ENCODE results near the gene DSC3.
"Not testable (repeated sequence)": the region's sequence is repeated elsewhere in the genome, so short reads cannot be mapped to it uniquely, and the experiment has no call there.

The DSC3 gene

DNA sequence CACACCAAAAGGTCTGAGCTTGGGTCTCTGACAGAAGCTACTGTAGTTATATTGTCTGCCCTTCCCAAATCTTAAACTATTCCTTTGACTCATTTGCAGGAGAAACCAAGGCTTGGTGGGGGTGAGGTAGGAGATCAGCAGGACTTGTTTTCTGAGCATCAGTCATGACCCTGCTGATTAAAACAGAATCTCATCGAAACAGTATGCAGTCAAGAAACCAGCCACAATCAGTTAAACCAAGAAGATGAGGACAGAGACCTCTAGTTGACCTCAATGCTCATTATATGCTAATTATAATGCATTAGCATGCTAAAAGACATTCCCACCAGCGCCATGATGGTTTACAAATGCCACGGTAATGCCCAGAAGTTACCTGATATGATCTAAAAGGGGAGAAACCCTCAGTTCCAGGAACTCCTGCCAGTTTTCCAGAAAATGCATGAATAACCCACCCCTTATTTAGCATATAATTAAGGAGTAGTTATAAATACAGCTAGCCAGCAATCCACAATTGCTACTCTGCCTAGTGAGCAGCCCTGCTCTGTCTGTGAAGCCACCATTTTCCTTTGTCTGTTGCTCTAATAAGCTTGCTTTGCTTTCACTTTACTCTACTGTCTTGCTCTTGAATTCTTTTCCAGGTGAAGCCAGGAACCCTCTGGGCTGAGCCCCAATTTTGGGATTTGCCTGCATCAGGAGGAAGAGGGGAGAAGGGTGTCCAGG is 26.7 kb downstream of the DSC3 start:
- Mint-ChIP-seq H3K27ac (no peak overlapping the region), H3K27me3 (no peaks in the 10 kb centered on the region)

DNA sequence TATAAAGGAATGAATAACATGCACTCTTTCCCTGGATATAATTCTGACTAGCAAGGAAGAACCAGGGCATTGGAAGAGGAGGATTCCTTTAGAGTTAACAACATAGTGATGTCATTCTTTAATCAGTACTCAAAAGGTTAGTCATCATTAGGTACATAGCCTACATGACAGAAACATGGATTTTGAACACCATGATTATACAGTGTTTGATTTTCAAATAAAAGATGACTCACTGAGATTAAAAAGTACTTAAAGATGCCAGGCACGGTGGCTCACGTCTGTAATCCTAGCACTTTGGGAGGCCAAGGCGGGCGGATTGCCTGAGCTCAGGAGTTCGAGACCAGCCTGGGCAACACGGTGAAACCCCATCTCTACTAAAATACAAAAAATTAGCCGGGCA is 31.1 kb downstream of the DSC3 start:
- not testable (repeated sequence) for H3K4me3 Mint-ChIP-seq; DNase-seq; H3K36me3 Mint-ChIP-seq (ENCODE audit: low read depth); H3K27me3 Mint-ChIP-seq; H3K27ac Mint-ChIP-seq; H3K9me3 Mint-ChIP-seq; ATAC-seq; H3K4me1 Mint-ChIP-seq

More for the DNA sequence above, 26.7 kb downstream of the DSC3 start:
- Mint-ChIP-seq H3K4me3 (no peak overlapping the region), H3K4me1 (no peaks in the 10 kb centered on the region), H3K36me3 (ENCODE audit: low read depth) (no peaks in the 10 kb centered on the region), H3K9me3 (peaks cover 6% of the 10 kb centered on the region)
- ATAC-seq (no peak), DNase-seq (no peak)

DNA sequence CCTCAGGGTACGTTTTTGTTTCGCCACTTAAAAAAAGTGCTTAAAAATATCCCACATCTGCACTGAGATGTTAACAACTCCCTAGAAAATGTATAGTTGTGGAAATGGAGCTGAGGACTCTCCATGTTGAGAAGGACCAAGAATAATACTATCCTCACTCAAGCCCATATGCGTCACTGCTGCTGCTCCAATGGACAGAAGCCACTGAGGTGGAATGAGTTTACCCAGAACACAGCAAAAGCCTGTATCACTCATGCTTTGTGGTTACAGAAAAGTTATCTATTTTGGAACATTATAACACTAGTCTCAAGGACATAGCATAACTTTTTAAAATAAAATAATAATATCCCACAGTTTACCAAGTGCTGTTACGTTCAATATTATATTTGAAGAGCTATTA is 31.9 kb downstream of the DSC3 start:
- Mint-ChIP-seq H3K36me3 (ENCODE audit: low read depth) (no peaks in the 10 kb centered on the region), H3K27ac (no peak overlapping the region), H3K4me1 (no peaks in the 10 kb centered on the region), H3K4me3 (no peak overlapping the region), H3K9me3 (no peaks in the 10 kb centered on the region), H3K27me3 (no peaks in the 10 kb centered on the region)
- DNase-seq (no peak), ATAC-seq (no peak)

DNA sequence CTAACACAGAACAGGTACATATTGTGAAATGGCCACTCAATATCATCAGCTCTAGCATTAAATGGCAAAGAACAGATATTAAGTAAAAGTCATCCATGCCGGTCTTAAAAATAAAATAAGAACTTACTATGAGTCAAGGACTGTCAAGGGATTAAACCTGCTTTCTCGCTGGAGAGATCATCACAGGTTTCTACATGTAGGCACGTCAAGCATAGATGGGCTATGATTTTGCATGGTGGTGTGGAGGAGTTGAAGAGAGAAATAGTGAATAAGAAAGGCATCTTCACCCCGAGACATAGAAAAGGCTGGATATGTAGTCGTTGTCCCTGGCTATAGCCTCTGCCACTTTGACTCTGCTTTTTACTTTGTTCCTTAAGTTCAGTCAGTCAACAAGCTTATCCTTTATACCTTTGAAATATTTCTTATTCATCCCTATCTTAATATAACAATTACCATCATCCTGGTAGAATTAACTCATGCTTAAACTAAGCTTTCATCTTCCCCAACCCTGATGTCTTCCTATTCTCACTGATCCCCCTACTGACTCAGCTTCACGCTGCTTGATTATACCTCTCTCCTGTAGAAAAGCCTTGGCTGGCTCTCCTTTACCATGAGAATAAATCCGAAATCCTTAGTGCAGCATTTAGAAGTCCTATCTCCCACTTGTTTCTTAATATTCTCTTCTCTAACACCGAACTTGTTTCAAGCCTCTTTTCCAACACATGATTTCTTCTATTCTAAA is 42.5 kb downstream of the DSC3 start:
- Mint-ChIP-seq H3K36me3 (ENCODE audit: low read depth) (no peaks in the 10 kb centered on the region), H3K4me3 (no peak overlapping the region), H3K27ac (no peak overlapping the region), H3K4me1 (no peaks in the 10 kb centered on the region), H3K9me3 (no peaks in the 10 kb centered on the region), H3K27me3 (no peaks in the 10 kb centered on the region)
- DNase-seq (no peak), ATAC-seq (no peak)

DNA sequence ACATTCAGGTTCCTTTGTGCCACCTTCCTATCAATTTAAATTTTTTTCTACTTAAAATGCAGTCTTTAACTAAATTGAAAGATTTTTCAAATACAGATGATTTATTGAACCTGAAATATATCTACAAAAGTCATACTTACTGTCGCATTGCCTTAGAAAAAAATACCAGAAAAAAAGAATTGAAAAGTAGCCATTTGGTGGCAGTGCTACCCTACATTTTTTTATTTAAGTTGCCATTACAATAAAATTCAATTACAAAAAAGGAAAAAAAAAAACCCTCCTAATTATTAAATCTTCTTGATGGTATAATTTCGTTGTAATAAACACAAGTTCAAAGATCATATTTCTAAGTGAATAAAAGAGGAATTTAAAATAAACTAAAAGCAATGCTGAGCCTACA is 43.4 kb downstream of the DSC3 start:
- Mint-ChIP-seq H3K27me3 (no peaks in the 10 kb centered on the region), H3K9me3 (no peaks in the 10 kb centered on the region), H3K36me3 (ENCODE audit: low read depth) (no peaks in the 10 kb centered on the region)

DNA sequence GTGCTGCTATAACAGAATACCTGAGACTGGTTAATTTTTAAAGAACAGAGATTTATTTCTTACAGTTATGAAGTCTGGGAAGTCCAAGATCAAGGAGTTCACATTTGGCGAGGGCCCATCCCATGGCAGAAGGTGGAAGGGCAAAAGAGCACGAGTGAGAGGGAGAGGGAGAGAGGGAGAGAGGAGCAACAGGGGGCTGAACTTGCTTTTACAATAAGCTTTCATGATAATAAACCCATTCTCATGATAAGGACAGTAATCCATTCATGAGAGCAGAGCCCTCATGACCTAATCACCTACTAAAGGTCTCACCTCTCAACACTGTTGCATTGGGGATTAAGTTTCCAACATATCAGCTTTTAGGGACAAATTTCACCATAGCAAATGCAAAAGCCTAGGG is 45.3 kb downstream of the DSC3 start:
- DNase-seq (no peak), ATAC-seq (no peak)
- H3K27me3 Mint-ChIP-seq = no peaks in the 10 kb centered on the region
- H3K4me3 Mint-ChIP-seq = no peak overlapping the region
- no peaks in the 10 kb centered on the region for H3K9me3 Mint-ChIP-seq
- no peak overlapping the region for H3K27ac Mint-ChIP-seq
- no peaks in the 10 kb centered on the region for H3K36me3 Mint-ChIP-seq (ENCODE audit: low read depth)
- H3K4me1 Mint-ChIP-seq = no peaks in the 10 kb centered on the region

More for the DNA sequence above, 43.4 kb downstream of the DSC3 start:
- H3K4me3 Mint-ChIP-seq = no peak overlapping the region
- H3K27ac Mint-ChIP-seq = no peak overlapping the region
- DNase-seq (no peak), ATAC-seq (no peak)
- H3K4me1 Mint-ChIP-seq = no peaks in the 10 kb centered on the region

DNA sequence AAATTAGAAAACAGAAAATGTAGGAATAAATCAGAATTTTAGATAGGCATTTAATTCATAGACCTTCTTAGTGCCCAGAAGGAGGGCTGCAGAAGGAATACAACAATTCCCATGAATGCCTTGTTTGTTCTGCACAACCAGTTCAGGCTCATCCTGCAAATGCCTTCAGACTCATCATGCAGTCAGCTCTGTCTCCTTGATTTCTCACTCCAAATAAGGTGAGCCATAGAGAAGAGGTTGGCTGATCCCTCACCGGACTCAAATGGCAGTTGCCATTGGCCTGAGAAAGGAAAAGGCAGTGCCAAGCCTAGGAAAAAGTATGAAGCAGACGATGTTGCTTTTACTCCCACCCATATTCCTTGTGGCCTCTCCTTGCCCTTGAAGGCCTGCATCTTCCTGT is 50.3 kb downstream of the DSC3 start:
- no peak for ATAC-seq
- no peaks in the 10 kb centered on the region for H3K36me3 Mint-ChIP-seq (ENCODE audit: low read depth)
- no peaks in the 10 kb centered on the region for H3K27me3 Mint-ChIP-seq
- no peak for DNase-seq
- no peaks in the 10 kb centered on the region for H3K4me1 Mint-ChIP-seq
- H3K27ac Mint-ChIP-seq = no peak overlapping the region
- H3K4me3 Mint-ChIP-seq = no peak overlapping the region
- no peaks in the 10 kb centered on the region for H3K9me3 Mint-ChIP-seq

DNA sequence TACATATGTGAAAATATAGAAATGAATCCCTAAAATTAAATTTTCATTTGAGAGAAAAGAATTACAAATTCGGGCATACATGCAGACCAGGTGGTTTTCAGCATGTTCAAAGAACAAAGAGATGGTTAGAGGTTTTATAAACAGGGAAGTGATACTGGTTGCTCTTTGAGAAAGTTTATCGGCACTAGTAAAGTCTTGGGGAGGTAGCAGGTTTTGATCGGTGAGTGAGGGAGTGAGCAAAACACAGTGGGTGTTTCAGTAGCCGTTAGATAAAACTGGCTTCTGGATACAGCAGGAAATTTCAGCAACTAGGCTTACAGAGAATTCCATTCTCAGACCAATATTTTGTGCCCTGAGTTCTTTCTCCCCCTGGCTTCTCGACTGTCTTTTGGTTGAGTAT is 51.1 kb downstream of the DSC3 start:
- Mint-ChIP-seq H3K4me1 (no peaks in the 10 kb centered on the region), H3K4me3 (no peak overlapping the region), H3K27ac (no peak overlapping the region), H3K36me3 (ENCODE audit: low read depth) (no peaks in the 10 kb centered on the region), H3K9me3 (no peaks in the 10 kb centered on the region), H3K27me3 (no peaks in the 10 kb centered on the region)
- ATAC-seq (no peak), DNase-seq (no peak)

DNA sequence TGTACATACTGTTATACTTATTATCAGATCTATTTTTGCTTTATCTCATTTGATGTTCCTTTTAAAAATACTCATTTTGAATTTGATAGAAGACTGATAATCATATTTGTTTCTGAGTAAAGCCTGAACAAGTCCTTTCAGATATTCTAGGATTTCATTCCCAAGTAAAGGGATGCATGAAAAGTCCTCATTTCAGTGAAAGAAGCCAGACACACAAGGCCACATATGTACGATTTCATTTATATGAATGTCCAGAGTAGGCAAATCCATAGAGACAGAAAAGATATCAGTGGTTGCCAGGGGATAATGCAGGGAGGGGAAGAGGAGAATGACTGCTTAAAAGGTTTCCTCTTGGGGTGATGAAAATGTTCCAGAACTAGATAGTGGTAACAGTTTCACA is 53.4 kb downstream of the DSC3 start:
- Mint-ChIP-seq H3K9me3 (no peaks in the 10 kb centered on the region), H3K27me3 (no peaks in the 10 kb centered on the region), H3K27ac (no peak overlapping the region), H3K36me3 (ENCODE audit: low read depth) (no peaks in the 10 kb centered on the region), H3K4me1 (no peaks in the 10 kb centered on the region), H3K4me3 (no peak overlapping the region)
- DNase-seq (no peak), ATAC-seq (no peak)

DNA sequence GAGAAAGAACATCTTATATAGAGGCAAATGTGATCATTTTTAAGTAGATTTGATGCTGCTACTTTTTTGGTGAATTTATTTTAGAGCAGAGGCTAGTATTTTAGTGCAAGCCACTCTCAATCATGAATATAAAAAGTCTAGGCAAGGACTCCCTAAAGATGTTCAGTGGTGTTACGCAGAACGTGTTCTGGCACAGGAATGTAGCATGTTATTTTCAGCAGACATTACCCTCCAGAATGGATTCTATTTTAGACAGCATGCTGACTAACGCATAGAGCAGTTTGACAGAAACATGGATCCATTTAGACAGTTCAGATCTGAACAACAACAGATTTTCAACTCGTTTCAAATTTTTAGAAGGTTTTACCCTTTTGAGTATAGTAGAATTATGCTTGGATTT is 54.1 kb downstream of the DSC3 start:
- no peaks in the 10 kb centered on the region for H3K36me3 Mint-ChIP-seq (ENCODE audit: low read depth)
- ATAC-seq (no peak), DNase-seq (no peak)
- H3K4me3 Mint-ChIP-seq = no peak overlapping the region
- no peaks in the 10 kb centered on the region for H3K4me1 Mint-ChIP-seq
- no peaks in the 10 kb centered on the region for H3K27me3 Mint-ChIP-seq
- H3K9me3 Mint-ChIP-seq = no peaks in the 10 kb centered on the region
- H3K27ac Mint-ChIP-seq = no peak overlapping the region

DNA sequence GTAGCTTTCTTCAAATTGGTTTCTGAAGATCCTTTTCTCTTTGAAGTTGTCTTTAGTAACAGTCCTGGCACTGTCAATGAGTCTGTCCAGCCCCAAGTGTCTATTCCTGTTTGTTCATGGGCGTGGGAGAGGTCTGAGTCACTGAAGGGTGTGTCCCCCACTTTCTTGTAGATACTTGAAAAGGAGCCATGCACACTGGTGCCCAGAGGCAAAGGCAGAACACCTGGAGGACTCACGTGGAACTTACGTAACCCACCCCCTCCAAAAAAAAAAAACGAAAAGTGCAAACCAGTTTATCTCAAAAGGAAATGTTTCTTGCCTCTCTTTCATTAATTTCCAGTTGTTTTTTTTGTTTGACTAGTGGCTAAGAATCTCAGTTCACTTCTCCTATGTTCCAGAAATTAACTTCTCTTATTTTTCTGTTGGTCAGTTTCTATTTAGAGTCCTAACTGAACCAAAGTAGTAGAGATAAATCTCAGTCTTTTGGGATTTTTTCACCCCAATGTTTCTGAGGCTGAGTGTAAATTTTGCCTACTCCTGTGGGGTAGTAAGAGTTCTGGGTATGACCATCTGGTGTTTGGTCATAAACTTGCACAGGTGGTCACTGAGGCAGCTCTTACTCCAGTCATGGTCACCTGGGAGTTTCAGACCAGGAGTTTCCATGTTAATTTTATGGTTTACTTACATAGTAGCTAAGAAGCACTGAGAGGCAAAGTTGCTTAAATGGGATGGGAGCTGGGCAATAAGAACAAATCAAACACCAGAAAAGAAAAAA is 54.9 kb downstream of the DSC3 start:
- Mint-ChIP-seq H3K36me3 (ENCODE audit: low read depth) (no peaks in the 10 kb centered on the region), H3K27ac (no peak overlapping the region), H3K9me3 (no peaks in the 10 kb centered on the region), H3K27me3 (no peaks in the 10 kb centered on the region), H3K4me1 (no peaks in the 10 kb centered on the region), H3K4me3 (no peak overlapping the region)
- ATAC-seq (no peak), DNase-seq (no peak)

DNA sequence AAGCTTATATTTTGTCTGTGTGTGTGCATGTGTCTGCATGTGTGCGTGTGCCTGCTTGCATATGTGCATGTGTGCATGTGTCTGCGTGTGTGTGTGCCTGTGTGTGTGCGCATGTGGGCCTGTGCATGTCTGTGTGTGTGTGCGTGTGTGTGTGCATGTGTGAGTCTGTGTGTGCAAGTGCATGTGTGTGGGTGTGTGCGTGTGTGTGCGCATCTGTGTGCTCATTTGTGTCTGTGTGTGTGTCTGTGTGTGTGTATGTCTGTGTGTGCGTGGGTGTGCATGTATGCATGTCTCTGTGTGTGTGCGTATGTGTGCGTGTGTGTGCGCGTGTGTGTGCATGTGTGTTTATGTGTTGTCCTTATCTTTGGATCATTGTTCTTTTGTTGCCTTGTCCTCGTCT is 56.8 kb downstream of the DSC3 start:
- DNase-seq = no peak
- Mint-ChIP-seq H3K27me3 (no peaks in the 10 kb centered on the region), H3K27ac (no peak overlapping the region), H3K9me3 (no peaks in the 10 kb centered on the region), H3K36me3 (ENCODE audit: low read depth) (no peaks in the 10 kb centered on the region), H3K4me3 (no peak overlapping the region), H3K4me1 (no peaks in the 10 kb centered on the region)
- no peak for ATAC-seq

DNA sequence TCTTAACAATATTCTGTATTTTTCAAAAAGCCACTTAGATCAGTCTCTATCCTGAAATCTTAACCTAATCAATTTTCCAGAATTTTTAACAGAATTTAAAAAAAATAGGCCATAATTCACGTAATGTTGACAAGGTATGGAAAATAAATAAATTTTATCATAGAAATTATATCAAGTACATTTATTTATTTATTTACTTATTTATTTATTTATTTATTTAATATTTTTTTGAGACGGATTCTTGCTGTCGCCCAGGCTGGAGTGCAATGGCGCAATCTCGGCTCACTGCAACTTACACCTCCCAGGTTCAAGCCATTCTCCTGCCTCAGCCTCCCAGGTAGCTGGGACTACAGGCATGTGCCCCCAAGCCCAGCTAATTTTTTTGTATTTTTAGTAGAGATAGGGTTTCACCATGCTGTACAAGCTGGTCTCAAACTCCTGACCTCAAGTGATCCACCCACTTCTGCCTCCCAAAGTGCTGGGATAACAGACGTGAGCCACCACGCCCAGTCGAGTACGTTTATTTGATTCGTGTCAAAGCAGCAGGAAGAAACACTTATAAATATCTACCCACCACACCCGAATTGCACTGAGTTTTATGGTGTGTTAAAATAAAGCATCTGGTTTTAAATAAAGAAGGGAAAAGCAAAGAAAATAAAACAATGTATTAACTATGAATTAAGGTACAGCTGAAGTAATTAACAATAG is 60.1 kb downstream of the DSC3 start:
- no peaks in the 10 kb centered on the region for H3K4me1 Mint-ChIP-seq
- no peaks in the 10 kb centered on the region for H3K36me3 Mint-ChIP-seq (ENCODE audit: low read depth)
- no peak for ATAC-seq
- no peak overlapping the region for H3K27ac Mint-ChIP-seq
- H3K4me3 Mint-ChIP-seq = no peak overlapping the region
- H3K27me3 Mint-ChIP-seq = no peaks in the 10 kb centered on the region
- no peaks in the 10 kb centered on the region for H3K9me3 Mint-ChIP-seq
- no peak for DNase-seq

DNA sequence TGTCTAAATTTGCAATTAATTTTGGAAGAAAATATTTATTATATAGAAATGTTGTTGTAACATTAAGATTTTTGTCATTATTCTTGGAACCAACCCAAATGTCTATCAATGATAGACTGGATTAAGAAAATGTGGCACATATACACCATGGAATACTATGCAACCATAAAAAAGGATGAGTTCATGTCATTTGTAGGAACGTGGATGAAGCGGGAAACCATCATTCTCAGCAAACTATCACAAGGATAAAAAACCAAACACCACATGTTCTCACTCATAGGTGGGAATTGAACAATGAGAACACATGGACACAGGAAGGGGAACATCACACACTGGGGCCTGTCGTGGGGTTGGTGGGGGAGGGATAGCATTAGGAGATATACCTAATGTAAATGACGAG is 64.5 kb downstream of the DSC3 start:
- DNase-seq; H3K27me3 Mint-ChIP-seq; H3K4me3 Mint-ChIP-seq; H3K36me3 Mint-ChIP-seq (ENCODE audit: low read depth); H3K4me1 Mint-ChIP-seq; H3K27ac Mint-ChIP-seq; H3K9me3 Mint-ChIP-seq; ATAC-seq: not testable (repeated sequence)
